ENCODE results near the gene TSPAN5.

Gene TSPAN5

DNA sequence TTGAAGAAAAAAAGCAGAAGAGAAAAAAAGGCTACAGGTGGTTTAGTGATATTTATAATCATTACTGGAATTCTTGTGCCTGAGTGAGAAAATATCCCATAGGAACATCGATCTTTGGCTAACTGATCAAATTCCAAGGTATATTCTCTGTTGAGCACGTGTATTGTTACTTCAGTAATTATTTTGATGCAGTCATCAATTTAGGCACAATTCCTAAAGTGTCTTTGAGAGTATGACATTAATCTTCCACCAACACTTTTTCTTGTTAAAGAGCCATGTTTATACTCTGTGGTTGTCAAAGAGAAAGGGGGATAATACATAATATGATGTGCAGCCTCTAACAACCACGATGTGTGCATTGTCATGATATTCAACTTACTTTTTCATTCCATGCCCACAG lies 151.1 kb downstream of the TSPAN5 start:
- TF ChIP-seq, protein P1, sequence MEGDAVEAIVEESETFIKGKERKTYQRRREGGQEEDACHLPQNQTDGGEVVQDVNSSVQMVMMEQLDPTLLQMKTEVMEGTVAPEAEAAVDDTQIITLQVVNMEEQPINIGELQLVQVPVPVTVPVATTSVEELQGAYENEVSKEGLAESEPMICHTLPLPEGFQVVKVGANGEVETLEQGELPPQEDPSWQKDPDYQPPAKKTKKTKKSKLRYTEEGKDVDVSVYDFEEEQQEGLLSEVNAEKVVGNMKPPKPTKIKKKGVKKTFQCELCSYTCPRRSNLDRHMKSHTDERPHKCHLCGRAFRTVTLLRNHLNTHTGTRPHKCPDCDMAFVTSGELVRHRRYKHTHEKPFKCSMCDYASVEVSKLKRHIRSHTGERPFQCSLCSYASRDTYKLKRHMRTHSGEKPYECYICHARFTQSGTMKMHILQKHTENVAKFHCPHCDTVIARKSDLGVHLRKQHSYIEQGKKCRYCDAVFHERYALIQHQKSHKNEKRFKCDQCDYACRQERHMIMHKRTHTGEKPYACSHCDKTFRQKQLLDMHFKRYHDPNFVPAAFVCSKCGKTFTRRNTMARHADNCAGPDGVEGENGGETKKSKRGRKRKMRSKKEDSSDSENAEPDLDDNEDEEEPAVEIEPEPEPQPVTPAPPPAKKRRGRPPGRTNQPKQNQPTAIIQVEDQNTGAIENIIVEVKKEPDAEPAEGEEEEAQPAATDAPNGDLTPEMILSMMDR (IDR thresholded peaks at IDR 0.05; ENCODE audit: low read depth, low read length, missing control alignments) = no peak

DNA sequence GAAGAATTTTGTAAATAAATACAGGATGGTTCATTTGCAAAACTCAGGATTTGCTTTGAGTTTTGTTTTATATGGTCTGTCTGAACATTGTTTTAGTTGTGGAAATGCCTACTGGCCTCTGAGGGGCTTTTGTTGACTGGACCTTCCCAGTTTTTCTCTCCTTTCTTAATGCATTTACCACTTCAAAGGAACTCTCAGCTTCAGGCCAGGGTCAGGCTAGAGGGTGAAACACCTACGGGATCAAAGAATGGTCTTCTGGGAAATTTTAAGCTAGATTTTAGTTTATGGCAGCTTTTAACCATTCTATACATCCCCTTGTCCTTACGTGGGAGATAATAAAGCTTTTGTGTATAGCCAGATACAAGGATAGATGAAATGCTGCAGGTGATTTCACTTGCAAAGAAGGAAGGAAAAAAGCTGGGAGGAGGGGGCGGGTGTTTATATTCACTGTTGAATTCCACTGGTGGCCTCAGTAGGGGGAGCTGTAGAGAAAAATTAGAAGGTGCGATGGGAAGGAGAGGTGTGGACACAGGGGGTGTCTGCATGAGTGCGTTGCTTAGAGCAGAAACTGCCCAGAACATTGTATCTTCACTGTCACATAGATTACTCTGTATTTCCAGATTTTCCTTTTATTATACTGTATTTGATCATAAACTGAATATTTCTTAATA lies 151.8 kb downstream of the TSPAN5 start:
- TF ChIP-seq, protein P1 (IDR thresholded peaks at IDR 0.05; ENCODE audit: low read depth, low read length, missing control alignments) = no peak
- no peak for DNase-seq (ENCODE audit: extremely low read depth, low read depth)
- H3K4me3 ChIP-seq (replicated peaks; ENCODE audit: low read depth, low read length) = no peak overlapping the region

More for the DNA sequence above, 151.1 kb downstream of the TSPAN5 start:
- H3K4me3 ChIP-seq (replicated peaks; ENCODE audit: low read depth, low read length) = no peak overlapping the region
- DNase-seq (ENCODE audit: extremely low read depth, low read depth) = no peak

DNA sequence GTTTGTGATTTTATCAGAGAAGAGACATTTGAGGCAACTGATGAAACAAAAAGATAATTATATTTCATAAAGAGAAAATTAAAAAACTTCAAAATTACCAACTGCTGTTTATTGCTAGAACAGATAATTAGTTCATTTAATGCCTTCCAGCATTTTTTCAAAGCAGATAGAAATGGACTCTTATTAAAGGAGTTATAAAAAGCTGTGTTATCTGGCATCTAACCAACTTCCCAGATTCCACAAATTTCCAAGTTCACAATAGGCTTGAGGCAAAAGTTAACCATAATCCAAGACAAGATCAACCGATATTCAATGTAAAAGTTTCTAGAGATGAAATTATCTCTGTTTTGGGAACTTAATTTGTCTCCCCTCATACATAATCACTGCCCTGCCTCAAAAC lies 152.4 kb downstream of the TSPAN5 start:
- TF ChIP-seq, protein P1 (IDR thresholded peaks at IDR 0.05; ENCODE audit: low read depth, low read length, missing control alignments) = no peak
- no peak overlapping the region for H3K4me3 ChIP-seq (replicated peaks; ENCODE audit: low read depth, low read length)
- DNase-seq (ENCODE audit: extremely low read depth, low read depth) = no peak

DNA sequence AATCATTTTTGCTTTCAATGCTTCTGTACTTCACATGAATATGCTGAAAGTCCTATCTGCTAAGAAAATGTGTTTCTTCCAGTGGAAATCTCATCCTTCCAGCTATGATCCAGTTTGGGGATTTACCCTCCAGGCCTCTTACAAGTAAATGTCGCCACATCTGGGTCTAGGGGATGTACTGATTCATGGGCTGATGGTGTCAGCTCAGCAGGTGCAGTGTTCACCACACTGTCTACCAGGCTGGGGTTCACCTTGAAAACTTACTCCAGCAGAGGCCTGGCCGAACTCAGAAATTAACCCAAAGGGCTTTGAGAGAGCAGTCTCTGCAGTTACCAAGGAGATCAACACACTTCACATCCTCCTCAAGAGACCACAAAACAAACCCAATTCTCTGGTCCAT lies 154.3 kb downstream of the TSPAN5 start:
- H3K4me3 ChIP-seq (replicated peaks; ENCODE audit: low read depth, low read length) = no peak overlapping the region
- DNase-seq (ENCODE audit: extremely low read depth, low read depth) = no peak
- TF ChIP-seq, protein P1 (IDR thresholded peaks at IDR 0.05; ENCODE audit: low read depth, low read length, missing control alignments) = no peak

DNA sequence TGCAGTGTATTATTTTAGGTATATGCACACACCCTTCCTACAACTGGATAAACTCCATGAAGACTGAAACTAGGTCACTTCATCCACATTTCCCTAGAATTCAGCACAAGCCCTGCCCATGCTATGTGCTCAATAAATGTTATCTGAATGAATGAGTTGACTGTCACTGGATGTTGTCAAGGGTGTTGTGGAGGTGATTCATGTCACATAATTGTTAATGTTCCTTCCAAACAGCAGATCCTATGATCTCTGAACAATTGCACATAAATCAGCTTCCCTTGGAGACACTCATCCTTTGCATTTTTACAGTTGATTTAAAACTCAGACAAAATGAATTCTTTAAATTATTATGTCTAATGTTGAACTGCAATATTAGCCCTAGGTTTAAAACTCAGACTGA lies 154.7 kb downstream of the TSPAN5 start:
- no peak for DNase-seq (ENCODE audit: extremely low read depth, low read depth)
- H3K4me3 ChIP-seq (replicated peaks; ENCODE audit: low read depth, low read length) = no peak overlapping the region
- TF ChIP-seq, protein P1 (IDR thresholded peaks at IDR 0.05; ENCODE audit: low read depth, low read length, missing control alignments) = no peak

DNA sequence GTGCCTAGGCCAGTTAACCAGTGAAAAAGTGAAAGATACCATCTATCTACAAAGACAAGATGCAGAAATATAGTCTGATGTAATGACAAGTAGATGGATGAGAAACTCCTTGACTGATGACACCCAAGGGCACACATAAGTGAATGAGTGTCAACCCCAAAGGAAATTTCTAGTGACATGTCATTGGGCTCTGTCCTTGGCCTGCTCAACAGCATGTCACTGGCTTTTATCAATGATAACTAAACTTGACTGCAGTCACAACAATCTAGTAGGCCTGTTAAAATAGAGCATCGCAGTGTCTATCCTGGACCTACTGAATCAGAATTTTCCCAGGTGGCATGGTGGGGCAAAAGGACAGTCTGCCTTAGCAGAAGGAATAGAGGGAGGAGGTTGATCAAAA lies 155.8 kb downstream of the TSPAN5 start:
- TF ChIP-seq, protein P1 (IDR thresholded peaks at IDR 0.05; ENCODE audit: low read depth, low read length, missing control alignments) = no peak
- DNase-seq (ENCODE audit: extremely low read depth, low read depth) = no peak
- no peak overlapping the region for H3K4me3 ChIP-seq (replicated peaks; ENCODE audit: low read depth, low read length)

DNA sequence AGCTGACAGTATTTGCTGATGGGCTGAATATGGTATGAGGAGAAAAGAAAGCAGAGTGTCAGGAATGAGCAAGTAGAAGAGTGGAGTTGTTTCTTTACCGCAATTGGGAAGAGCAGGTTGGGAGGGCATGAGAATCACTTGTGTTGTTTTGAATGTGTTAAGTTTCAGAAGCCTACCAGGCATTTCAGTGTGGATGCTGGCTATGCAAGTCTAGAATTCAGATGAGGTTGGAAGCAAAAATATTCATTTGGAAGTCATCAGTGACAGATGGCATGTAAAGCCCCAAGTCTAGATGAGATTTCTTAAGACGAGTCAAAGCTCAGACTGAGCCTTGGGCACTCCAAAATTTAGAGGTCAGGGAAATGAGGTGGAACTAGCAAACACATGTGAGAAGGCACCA lies 156.4 kb downstream of the TSPAN5 start:
- TF ChIP-seq, protein P1 (IDR thresholded peaks at IDR 0.05; ENCODE audit: low read depth, low read length, missing control alignments) = no peak
- H3K4me3 ChIP-seq (replicated peaks; ENCODE audit: low read depth, low read length) = no peak overlapping the region

More for the DNA sequence above, 156.4 kb downstream of the TSPAN5 start:
- no peak for DNase-seq (ENCODE audit: extremely low read depth, low read depth)
